SK-N-DZ (cell line): ENCODE data around the gene KLRF2. TPM values are rescaled to one million over a fixed set of nuclear protein-coding genes. Genes with fewer than 3 reads are reported as not detected.
"Not testable (repeated sequence)": the region's sequence is repeated elsewhere in the genome, so short reads cannot be mapped to it uniquely, and the experiment has no call there.

Experiments
- DNase-seq: peaks from one replicate; pipeline ENCODE4 v3.0.0-alpha.2; 2015; ENCODE audit warnings: low spot score
- polyA plus RNA-seq, 2 experiments: library from polyadenylated mRNA; depleted of rRNA; stranded (reverse); fragments of >200 nt; gene quantifications; 2 replicates each; pipeline ENCODE4 v1.2.3, GENCODE V29; 2014

KLRF2 gene, protein sequence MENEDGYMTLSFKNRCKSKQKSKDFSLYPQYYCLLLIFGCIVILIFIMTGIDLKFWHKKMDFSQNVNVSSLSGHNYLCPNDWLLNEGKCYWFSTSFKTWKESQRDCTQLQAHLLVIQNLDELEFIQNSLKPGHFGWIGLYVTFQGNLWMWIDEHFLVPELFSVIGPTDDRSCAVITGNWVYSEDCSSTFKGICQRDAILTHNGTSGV
- polyA plus RNA-seq (2014; cell fraction: cytosol; rRNA removed) = not detected in 2 replicates
- not detected in 2 replicates for polyA plus RNA-seq (2014; cell fraction: nucleus; rRNA removed)

DNA sequence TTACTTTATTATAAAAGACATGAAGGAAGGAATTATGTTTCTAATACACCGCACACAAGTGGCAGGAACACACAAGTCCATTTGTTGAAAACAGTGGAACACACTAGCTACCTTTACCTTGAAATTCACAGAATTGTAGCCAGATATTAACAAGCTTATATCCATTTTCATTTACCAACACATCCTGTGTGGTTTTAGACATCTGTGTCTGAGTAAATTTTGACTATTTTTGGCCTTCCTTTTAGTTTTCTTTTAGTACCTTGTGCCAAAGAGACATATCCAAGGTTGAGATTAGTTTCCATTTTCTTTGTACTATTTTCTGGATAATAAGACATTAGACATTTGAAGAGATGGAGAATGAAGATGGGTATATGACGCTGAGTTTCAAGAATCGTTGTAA lies at the start of gene KLRF2:
Gene KLRF2, plus strand, starts transcription at position 244 of the 400 bp plus-strand sequence. Its CDS starts 107 bp downstream, at position 351.
- DNase-seq = no peak

DNA sequence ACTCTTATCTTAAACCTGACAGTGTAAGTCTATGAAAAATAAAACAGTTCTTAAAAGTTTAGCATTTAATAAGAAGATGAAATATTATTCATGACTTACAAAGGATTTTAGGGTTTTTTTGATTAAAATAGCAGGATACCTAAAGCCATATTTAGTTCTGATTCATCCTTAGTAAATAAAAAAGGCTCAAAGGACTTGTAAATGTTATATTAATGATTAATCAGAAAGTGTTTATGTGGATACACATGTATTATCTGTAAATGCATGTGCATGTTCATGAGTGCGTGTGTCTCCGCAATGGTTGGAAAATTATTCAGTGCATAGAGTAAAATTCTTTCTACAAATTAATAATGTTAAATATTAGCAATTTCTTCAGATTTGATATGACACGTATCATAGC lies 49.6 kb upstream of the KLRF2 start:
- DNase-seq = no peak

DNA sequence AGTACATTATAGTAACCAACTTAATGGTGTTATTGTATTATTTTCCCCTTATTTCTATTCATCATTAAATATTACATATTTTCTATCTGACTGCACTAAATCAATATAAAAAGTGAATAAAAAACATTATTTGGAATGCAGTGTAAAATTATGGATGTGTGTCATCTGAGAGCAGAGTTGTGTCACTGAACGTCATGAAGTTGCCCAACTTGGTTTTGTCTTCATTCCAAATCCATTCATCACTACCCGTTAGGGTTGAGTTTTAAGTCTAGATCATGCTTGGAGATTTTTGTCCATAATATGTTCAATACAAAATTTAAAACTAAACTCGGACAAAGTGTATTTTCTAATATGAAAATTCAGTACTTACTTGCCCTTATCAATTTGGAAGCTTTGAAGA lies 37.9 kb upstream of the KLRF2 start:
- no peak for DNase-seq

DNA sequence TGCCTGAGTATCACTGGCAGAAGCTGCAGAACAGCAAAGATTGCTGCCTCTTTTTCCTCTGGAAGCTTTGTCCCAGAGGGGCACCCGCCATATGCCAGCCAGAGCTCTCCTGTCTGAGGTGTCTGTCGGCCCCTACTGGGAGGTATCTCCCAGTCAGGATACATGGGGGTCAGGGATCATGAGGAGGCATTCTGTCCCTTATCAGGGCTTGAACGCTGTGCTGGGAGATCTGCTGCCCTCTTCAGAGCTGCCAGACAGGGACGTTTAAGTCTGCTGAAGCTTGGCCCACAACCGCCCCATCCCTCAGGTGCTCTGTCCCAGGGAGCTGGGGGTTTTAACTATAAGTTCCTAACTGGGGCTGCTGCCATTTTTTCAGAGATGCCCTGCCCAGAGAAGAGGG lies 32.4 kb upstream of the KLRF2 start:
- no peak for DNase-seq

DNA sequence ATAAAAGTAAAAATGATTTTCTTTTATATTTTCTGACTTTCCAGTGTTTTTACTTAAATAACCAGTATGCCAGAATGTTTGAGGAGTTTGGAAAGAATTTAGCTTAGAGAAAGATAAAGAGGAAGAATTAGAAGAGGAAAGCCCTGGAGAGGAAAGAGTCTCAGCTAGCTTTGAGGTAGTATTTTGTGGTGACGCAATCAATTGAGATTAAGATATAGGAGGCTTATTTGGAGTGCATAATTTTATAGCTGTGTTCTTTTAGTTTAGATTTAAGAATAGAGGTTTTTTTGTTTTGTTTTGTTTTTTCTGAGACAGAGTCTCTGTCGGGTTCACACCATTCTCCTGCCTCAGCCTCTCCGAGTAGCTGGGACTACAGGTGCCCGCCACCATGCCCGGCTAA lies 30.2 kb upstream of the KLRF2 start:
- no peak for DNase-seq

DNA sequence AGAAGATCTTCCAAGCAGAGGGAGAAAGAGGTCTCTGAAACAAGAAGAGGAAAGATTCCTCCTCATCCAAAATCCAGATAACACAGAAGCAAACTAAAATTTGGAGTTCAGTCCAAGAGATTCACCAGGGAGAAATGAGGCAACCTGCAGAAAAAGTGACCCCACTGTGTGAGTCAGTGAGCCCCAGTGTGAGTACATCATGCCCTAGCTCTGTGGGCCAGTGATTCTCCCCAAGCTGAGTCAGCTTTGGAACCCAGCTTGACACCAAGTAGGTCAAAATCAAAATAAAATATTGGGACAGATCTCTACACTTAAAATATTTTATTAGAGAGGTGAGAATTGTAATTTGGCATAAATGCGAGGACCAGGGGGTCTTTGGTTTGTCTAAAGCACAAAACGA lies 29.4 kb upstream of the KLRF2 start:
- DNase-seq = no peak

DNA sequence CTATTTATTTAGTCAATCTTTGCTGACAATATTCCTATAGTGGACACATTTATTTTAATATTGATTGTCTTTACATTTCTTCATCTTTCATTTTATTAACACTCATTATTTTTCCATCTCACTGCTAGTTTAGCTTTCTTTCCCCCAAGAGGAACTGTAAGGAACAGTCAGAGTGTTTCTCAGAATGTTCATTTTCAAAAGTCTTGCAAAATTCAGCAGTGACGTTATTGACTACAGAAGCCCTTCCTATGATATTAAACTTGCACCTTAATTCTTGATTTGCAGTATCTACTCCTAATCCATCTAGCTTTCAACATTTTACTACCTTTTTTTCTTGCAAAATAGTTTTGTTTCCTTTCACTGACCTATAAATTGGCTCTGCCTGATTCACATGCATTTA lies 25.1 kb upstream of the KLRF2 start:
- DNase-seq = no peak

DNA sequence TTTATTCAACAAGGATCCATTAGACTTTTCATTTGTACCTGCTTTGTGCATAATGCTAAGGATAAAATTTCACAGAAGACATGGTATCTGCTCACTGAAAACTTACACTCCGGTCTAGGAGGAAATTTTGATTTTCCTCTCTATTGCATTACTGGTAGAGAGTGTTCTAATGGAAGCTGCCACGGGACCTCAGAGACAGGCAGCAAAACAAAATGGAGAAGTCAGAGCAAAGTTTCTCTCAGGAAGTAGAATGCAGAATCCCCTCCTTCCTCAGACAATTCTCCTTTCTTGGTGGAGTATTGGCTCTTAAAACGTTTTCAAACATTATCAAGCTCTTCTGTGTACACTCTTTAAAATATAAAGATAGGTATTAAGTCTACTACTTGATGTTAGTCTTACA lies 24.4 kb upstream of the KLRF2 start:
- no peak for DNase-seq

DNA sequence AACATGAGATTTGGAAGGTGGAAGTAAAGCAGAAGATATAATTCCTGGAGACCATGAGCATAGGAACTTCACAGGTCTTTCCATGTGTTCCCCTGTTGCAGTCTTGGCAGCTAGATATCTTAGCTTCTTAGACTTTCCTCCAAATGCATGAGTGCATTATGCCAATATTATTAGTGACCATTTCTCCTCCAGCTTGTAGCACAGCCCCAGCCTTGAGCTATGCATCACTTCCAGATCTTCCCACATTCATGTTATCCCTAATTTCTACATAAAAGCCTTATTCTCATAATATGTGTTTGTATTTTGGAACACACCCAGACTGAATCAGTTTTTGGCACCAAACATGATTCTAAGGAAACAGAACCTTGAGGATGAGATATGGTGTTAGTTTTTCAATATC lies 23.2 kb upstream of the KLRF2 start:
- DNase-seq = no peak

DNA sequence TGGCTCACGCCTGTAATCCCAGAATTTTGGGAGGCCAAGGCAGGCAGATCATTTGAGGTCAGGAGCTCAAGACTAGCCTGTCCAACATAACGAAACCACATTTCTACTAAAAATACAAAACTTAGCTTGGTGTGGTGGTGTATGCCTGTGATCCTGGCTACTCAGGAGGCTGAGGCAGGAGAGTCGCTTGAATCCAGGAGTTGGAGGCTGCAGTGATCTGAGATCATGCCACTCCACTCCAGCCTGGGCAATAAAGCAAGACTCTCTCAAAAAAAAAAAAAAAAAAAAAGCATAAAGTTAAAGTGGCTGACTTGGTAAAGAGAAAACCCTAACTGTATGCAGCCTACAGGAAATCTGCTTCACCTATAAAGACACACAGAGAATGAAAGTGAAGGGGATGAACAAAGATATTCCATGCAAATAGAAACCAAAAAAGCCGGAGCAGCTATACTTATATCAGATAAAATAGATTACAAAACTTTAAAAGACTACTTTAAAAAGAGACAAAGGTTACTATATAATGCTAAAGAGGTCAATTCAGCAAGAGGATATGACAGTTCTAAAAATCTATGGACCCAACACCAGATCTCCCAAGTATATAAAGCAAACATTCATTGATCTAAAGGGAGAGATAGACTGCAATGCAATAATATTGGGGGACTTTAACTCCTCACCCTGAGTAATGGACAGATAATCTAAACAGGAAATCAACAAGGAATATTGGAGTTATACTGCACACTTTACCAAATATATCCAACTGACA lies 16.2 kb upstream of the KLRF2 start:
- DNase-seq = no peak

DNA sequence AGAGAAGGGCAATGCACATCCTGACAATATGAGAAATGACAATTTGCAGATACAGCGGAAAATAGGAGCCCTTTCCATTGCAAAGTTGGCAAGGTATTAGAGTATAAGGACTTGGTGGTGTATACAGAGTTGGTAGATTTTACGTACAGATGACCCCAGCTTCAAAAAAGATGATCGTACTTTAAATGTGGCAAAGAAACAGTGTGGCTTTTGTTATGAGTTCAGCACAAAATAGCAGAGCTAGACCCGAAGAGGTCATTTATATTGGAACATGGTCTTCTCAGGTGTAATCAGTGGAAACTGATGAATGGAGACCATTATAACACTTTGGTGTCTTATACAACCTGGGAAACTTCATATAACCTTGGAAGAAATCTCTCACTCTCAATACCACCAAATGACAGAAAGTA lies 14.4 kb upstream of the KLRF2 start:
- DNase-seq = no peak

DNA sequence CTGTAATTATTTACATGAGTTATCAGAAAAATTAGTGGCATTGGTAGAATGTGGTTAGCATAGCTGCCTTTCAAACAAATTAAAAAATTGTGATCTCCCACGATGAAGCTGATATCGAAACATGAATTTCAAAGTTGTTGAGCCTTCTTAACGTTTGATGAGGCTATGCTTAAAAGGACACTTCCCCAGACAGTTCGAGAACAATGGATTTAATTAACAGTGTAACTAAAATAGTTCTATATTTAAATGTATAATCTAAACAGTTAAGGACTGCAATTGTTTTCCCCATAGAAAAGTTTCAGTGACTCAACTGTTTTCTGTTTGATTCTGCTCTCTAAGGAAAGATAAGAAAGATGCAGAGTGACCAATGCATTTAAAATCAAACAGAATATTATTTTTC lies 13.8 kb upstream of the KLRF2 start:
- no peak for DNase-seq

DNA sequence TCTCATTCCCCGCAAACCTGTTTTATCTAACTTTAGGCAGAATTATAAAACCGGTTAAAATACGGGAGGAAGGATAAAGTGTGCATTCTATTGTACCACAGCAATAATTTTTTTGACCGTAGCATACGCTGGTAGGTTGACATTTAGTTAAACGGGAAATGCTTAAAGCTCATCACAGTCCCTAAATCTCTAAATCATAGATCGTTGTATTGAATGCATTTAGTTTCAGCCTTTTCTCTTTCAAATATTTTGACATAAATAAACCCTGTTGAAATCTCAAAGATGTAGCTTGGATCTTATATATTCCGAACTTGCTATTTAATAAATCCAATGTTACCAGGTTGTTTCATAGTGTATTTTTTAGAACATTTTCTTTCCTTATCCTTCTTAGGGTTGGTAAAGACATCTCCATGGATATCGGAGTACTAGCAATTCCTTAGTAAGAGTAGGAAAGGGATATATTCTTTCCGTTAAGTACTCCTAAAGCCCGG lies 12.9 kb upstream of the KLRF2 start:
- DNase-seq = no peak

DNA sequence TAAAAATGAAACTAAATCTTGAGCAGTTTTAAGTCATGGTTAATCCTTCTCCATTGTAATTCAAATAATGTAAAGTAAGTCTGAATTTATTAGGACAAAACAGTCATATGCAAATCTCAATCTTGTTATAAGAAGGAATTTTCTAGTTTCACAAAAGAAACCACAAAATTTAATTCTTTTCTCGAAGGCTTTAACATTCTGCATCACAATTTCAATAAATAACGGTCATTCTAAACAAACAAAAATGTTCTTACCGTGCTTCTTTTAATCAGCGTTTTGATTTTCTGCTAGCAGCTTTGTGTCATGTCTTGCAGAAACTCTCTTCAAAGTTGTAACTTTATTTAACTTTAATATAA lies 12.4 kb upstream of the KLRF2 start:
- DNase-seq = no peak

DNA sequence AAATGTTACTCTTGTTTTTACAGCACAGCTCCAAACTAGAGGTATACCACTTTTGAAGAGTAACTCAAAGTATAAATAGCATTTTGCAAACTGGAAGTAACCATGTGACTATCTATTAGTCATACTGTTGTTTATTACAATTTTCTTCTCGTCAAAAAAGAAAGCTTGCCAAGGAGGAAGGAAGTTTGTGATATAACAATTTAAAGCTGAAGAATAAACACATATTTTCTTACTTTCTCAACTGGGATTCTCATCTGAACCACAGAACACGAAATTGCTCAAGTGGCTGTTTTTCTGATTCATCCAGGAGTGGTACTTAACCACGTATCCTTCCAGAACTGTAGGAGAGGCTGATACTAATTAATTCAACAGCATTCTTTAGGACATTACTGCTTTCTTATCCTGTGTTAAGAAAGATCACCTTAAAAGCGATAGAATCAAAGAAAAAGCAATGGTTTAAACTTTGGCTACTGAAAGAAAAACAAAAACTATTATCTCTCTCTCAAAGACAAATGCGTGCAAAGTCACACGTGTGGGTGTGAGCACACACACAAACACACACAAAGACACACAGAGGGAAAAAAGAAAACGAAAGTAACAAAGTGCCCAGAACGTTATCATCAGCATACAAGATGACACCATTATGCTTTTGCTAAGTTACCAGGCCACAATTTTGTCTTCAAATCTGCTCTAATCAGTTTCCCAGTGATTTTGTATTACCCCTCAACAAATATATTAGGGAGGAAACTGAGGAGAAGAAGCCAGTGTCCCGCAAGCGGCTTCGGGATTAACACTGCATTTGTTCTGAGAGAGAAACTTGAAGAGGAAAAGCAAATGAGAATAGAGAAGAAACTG lies 11.8 kb upstream of the KLRF2 start, which contains the start of gene CLEC2B:
Gene CLEC2B, minus strand, starts transcription at position 48 of the 855 bp plus-strand sequence.
- no peak for DNase-seq

DNA sequence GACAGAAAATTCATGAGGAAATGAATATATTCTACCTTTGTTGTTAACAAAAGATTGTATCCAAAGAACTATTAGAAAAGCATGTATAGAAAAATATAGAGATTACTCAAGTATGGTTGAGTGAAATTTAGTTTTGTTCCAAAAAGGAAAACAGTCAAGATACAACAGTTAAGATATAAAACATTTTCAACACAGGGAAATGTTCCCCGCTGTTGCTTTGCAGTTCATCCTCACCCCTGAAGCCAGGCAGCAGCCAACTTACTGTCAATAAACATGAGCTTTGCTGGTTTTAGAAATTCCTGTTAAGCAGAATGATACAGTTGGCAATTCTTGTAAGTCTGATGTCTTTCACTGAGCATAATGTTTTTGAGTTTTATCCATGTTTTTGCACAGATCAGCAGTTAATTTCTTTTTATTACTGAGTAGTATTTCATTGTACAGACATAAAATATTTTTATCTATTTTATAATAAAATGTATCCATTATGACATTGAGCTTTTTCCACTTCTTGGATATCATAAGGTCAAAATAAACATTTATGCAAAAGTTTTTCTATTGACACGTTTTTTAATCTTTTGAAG lies 10.9 kb upstream of the KLRF2 start:
- DNase-seq = no peak

DNA sequence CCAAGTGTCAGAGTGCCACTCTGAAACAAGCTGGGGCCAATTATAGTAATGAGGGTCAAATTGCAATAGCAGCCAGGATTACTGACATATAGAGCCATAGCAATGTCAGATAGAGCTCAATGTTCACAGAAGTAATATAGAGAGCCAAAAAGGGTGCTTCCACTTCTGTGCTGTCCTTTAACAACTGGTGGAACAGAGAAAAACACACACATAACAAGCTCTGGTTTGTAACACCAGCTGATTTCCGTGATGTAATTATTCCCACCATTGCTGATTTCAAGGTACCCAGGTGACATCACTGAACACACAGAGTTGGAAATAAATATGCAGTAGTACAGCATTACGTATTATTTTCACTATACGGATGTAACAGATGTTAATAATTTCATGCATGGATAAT lies 9.1 kb upstream of the KLRF2 start:
- no peak for DNase-seq

DNA sequence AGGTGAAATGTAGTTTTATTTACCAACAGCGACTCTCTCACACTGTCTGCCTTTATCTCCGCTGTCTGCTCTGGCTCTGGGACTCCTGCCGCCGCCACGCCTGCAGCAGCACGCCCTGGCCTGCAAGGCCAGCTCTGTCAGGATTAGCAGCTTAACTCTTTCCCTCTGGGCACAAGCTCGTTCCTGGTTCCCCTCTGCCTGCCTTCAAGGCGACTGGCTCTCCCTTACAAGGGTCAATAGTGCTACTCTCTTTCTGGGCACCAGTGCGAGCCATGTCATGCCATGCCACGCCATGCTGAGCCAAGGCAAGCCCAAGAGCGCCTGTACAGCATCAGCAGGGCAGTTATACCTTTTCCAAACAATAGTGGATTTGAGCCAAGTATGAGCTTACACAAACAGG lies 8.5 kb upstream of the KLRF2 start:
- DNase-seq = no peak

DNA sequence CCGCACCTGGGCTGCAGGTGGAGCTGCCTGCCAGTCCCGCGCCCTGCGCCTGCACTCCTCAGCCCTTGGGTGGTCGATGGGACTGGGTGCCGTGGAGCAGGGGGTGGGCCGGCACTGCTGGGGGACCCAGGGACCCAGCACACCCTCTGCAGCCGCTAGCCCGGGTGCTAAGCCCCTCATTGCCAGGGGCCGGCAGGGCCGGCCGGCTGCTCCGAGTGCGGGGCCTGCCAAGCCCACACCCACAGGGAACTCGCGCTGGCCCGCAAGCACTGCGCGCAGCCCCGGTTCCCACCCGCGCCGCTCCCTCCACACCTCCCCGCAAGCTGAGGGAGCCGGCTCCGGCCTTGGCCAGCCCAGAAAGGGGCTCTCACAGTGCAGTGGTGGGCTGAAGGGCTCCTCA lies 5.2 kb upstream of the KLRF2 start:
- DNase-seq = not testable (repeated sequence)

DNA sequence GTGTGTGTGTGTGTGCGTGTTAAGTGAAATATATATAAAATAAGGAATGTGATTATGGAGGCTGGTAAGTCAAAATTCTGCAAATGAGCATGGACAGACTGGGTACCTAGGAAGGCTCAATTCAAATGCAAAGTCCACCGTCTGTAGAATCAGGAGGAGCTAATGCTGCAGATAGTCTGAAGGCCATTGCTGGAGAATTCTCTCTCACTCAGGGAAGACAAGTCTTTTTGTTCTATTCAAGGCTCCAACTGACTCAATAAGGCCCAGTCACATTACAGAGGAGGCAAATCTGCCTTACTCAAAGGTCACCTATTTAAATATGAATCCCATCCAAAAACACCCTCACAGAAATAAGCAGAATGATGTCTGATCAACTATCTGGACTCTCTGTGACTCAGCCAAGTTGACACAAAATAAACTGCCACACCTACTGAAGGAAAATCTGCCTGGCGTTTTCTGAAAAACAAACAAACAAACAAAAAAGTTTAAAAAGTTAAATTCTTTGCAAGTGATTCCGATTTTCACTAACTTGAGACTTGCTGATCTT lies 684 bp upstream of the KLRF2 start:
- no peak for DNase-seq

DNA sequence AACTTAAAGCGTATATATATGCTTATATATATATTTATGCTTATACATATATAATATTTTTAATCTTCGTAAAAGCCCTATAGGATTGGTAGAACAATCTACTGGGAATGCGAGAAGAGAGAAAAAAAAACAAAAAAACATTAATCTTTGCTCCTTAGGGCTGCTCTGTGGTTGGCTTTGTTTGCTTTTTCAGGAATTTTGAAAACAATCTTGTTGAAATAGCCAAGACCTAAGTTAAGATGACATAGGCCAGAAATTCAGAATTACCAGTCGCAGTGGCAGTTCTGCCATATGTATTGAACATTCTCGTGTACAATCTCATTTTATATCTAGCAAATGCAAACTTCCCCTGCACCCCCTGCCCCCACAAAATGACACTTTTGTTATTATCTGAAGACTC lies 699 bp downstream of the KLRF2 start:
- no peak for DNase-seq

DNA sequence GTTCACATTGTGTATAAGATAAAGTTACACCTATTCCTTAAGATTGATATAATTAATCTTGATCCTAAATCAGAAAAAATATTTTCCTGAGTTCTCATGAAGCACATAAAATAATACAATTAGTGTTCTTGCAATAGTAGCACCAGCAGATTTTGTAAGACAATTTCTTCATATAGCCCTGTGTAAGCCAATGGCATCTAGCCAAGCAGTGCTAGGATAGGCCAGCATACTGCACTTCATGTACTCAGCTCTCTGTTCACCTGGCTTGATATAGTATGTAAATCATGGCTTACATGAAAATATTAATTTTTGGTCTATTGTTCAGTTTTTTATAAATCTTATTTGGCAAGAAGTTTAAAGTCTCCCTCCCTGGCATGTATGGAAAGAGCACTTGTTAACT lies 1.9 kb downstream of the KLRF2 start:
- DNase-seq = no peak
